Measurements from ENCODE around the gene CDC42BPG. TPM values are rescaled to one million over a fixed set of nuclear protein-coding genes. Genes with fewer than 3 reads are reported as not detected.

Gene CDC42BPG
- total and polyA plus RNA-seq, 10 of the 15 experiments (the other 5 are each of a cell fraction or from before 2014, with no cell fraction given) = 0.02 to 1.3 (median 0.09) TPM; not detected in 1

DNA sequence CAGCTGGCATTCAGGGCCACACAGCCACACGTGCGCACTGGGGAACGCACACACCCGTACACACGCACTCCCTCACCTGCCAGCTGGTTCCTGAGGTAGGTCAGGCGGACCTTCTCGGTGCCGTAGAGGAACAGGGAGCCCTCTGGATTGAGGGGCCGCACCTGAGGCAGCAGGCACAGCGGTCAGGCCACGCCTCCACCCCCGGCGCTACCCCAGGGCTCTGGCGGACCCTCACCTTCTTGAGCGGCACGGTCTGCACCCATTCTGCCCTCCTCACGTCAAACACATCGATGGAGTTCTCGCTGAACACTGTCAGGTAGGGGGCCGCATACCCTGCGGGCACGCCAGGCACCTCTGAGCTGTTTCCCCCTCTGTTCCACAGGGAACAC is 17.0 kb downstream of the CDC42BPG start (continued):
- TF ChIP-seq ZBTB33 (IDR thresholded peaks at IDR 0.05) (no peak), SMC3 (IDR thresholded peaks at IDR 0.05; ENCODE audit: borderline replicate concordance, low read length) (no peak), KAT2A (conservative IDR thresholded peaks at IDR 0.05; ENCODE audit: control insufficient read depth, low read depth, low read length) (no peak), RAD21 (IDR thresholded peaks at IDR 0.05; ENCODE audit: insufficient read depth, low read depth, low read length) (no peak), RELB (IDR thresholded peaks at IDR 0.05; ENCODE audit: low read depth) (no peak), CHD1 (IDR thresholded peaks at IDR 0.05; ENCODE audit: low read depth, low read length) (no peak), GATAD2B (conservative IDR thresholded peaks at IDR 0.05; ENCODE audit: low read depth) (no peak), IKZF1 (conservative IDR thresholded peaks at IDR 0.05) (no peak), IRF4 (IDR thresholded peaks at IDR 0.05; ENCODE audit: low read depth, low read length) (no peak), NFXL1 (IDR thresholded peaks at IDR 0.05; ENCODE audit: borderline replicate concordance) (no peak), TARDBP (IDR thresholded peaks at IDR 0.05; ENCODE audit: borderline replicate concordance) (no peak)
